GM19240 (cell line): ENCODE results near the gene FSTL3.
"Not testable (repeated sequence)": the region's sequence is repeated elsewhere in the genome, so short reads cannot be mapped to it uniquely, and the experiment has no call there.

Source experiments
- DNase-seq: peaks from one replicate; pipeline ENCODE4 v3.0.0; 2011; ENCODE audit warnings: low spot score; ENCODE audit not compliant: insufficient read length

The FSTL3 gene

GRCh38 chr19:709196-709964 lies 33.2 kb downstream of the FSTL3 start:
- DNase-seq: no peak

DNA sequence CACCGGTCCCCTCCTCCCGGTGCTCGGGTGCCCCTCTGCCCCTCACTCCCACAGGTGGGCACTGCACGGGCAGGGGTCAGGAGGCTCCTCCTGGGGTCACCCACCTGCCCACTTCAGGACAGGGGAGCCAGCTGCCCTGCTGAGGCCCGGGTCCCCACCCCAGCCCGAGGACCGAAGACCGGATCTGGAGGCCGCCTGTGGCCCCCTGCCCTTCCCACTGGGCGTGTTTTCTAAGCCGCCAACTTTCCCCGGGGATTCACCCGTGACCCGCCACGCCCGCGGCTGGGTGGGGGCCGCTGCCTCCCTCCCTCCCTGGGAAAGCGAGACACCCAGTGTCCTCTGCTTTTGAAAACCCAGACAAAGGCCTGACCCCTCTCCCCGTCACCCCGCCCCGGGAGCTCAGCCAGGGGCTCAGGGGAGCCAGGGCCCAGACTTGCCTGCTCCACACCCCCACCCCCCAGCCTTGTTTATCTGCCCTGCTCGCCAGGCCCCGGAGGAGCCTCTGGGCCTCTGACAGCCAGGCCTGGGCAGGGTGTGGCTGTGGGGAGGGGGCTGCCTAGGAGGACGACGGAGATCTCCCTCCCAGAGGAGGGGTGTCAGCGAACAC lies 33.9 kb downstream of the FSTL3 start:
- no peak for DNase-seq

- DNase-seq: no peak
Measured at GRCh38 chr19:710767-711166, 34.6 kb downstream of the FSTL3 start.

- DNase-seq: no peak
Measured at GRCh38 chr19:711254-711653, 35.1 kb downstream of the FSTL3 start.

- no peak for DNase-seq
Measured at GRCh38 chr19:715347-715746, 39.2 kb downstream of the FSTL3 start.

- DNase-seq: no peak
Measured at GRCh38 chr19:718251-718951, 42.2 kb downstream of the FSTL3 start.

- no peak for DNase-seq
Measured at GRCh38 chr19:718991-719512, 42.9 kb downstream of the FSTL3 start.

DNA sequence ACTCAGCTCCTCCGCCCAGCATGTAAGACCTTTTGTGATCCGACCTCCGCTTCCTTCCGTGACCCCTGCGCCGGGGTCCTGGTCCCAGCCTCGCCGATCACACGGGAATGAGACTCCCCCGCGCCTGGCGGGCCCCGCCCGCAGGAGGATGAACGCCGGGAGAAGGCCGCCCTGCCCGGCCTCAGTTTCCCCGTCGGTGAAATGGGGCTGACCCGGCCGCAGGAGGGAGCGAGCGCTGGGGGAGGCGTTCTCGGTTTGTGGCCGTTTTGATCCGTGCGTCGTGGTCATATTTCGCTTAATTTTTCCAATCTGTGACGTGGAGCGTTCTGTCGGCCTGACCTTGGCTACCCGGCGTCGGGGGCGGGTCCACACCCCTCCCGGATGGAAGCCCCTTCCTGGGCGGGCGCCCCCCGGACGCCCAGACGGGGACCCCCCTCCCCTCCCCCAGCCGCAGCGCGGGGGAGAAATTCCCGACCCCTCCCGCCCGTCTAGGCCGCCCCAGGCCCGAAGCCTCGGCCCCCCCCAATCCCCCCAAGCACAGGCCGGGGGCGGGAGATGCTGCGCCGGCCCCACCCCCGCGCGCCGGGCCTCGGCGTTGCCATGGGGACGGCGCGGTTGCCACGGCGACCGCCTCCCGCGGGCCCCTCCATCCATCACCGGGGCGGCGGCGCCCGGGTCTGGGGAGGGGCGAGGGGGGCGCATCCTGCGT lies 43.6 kb downstream of the FSTL3 start:
- no peak for DNase-seq

- no peak for DNase-seq
Measured at GRCh38 chr19:720345-721160, 44.4 kb downstream of the FSTL3 start.

DNA sequence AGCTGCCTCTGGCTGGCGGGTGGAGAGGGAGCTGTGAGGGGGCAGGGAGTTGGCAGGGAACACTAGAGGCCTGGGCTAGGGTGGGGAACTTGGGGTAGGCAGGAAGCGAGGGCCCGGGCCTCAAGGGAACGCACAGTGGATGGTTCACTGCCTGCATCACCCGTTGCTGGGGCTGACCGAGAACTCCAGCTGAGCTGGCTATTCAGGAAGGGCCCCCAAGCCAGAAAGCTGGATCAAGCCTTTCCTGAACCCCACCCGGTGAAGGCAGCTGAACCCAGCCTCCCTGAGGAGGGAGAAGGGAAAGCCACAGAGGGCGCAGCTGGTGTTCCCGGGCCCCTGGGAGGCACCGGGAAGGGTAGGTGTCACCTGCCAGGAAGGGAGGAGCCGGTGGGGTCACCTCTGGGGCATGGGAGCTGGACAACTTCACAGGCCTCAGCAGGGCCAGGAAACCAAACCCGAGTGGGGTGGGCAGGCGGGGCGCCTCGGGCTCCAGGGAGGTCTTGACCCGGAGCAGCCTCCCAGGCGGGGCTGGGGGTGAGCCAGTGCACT lies 46.4 kb downstream of the FSTL3 start:
- no peak for DNase-seq

DNA sequence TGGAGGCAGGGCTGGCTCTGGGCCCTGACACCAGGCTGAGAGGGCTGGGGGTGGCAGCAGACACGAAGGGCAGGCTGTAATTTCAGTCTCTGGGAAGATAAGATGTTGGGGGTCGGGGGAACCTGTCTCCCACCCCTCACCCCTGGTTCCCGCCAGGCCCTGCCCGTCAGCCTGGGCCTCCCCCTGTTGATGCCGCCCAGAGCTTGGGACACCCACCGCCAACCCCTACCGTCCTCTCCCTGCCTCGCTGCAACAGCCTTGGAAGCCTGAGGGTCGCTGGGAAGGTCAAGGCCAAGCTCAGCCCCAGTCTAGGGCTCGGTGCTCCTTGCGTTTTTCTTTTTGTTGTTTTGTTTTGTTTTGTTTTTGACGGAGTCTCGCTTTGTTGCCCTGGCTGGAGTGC lies 47.1 kb downstream of the FSTL3 start:
- no peak for DNase-seq

DNA sequence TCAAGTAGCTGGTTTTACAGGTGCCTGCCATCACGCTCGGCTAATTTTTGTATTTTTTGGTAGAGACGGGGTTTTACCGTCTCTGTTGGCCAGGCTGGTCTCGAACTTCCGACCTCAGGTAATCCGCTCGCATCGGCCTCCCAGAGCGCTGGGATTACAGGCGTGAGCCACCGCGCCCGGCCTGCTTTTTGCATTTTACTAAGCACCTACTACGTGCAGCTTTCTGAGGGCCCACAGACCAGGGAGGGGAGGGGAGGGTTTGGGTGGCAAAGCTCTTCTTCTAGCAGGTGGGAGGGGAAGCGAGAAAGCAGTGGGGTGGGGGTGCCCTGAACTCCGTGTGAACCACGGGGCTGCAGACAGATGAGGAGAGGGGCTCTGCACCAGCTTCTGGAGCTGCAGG lies 47.5 kb downstream of the FSTL3 start:
- no peak for DNase-seq

GRCh38 chr19:725461-726089 lies 49.4 kb downstream of the FSTL3 start:
- no peak for DNase-seq

DNA sequence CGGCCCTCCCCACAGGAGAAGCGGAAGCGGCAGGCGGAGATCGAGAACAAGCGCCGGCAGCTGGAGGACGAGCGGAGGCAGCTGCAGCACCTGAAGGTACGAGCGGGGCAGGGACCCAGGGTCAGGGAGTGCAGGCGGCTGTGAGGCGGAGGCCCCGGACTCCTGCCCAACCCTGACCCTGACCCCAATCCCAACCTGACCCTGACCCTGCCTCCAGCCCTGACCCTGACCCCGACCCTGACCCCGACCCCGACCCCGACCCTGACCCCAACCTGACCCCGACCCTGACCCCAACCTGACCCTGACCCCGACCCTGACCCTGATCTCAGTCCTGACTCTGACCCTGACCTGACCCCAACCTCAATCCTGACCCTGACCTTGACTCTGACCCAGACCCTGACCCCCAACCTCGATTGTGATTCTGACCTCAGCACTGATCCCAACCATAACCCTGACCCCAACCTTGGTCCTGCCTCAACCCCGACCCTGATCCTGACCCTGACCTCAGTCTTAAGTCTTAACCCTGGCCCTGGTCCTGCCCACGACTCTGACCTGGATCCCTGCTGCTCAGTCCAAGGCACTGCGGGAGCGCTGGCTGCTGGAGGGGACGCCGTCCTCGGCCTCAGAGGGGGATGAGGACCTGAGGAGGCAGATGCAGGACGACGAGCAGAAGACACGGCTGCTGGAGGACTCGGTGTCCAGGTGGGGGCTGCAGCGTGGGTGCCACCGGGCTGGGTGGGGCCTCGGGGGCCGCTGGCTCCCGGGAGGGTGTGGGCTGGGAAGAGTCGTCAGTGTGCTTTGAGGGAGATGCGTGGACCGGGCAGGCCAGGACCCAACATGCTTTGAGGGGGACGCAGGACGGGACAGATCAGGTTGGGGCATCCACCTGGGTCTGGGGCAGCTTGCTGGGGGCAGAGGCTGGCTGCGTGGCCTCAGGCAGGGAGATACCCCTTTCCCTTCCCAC lies 51.1 kb downstream of the FSTL3 start:
- no peak for DNase-seq

GRCh38 chr19:728011-728410 lies 51.8 kb downstream of the FSTL3 start:
- no peak for DNase-seq

GRCh38 chr19:729564-729963 lies 53.4 kb downstream of the FSTL3 start:
- DNase-seq: not testable (repeated sequence)

DNA sequence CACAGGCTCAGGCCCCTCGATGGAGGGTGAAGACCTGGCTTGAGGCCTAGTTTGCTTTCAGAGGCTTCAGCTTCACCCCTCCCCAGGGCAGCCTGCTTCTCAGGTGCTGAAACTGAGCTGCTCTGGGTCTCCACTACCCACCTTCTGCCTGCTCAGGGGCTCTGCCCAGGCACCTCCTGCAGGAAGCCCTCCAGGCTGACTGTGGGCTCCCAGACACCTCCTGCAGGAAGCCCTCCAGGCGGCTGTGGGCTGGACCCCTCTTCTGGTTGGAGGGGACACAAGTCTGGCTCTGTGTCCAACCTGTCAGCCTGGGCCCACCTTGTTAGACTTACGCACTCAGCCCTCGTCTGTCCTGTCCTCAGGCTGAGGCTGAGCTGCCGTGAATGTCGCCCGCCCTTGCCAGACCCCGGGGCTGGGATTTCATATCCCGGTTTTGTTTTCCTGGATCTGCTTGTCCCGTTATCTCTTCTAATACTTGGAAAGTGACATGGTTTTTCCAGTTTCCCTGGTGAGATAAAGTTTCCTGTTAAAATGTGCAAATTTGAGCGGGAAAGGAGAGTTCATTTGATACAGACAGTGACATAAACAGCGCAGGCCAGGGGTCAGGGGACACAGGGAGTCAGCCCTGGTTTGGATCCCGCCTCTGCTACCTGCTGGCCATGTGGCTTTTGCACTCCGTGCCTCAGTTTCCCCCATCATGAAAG lies 53.9 kb downstream of the FSTL3 start:
- no peak for DNase-seq

DNA sequence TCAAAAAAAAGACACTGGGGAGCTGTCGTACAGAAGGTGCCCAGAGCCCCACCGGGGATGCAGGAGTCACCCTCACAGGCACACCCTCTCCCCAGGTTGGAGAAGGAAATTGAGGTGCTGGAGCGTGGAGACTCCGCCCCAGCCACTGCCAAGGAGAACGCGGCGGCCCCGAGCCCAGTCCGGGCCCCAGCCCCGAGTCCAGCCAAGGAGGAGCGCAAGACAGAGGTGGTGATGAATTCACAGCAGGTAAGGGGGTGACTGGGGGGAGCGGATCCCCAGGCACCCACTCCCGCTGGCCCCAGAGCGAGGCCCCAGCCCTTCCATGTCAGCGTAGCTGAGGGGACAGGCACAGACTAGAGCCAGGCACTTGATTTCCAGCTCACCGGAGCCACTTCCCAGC lies 54.8 kb downstream of the FSTL3 start:
- DNase-seq: no peak
